GM18861 (cell line): Measurements from ENCODE around the gene CLIP1.
A peak's percentile ranks its signal among the peaks of the same experiment; 100 is the strongest.
"Not testable (repeated sequence)": the region's sequence is repeated elsewhere in the genome, so short reads cannot be mapped to it uniquely, and the experiment has no call there.

ENCODE experiments used
- ATAC-seq: cut with Tn5 transposase; IDR thresholded peaks from one replicate; pipeline ENCODE4 v1.9.1; 2021; ENCODE audit not compliant: unreplicated experiment

The CLIP1 gene

DNA sequence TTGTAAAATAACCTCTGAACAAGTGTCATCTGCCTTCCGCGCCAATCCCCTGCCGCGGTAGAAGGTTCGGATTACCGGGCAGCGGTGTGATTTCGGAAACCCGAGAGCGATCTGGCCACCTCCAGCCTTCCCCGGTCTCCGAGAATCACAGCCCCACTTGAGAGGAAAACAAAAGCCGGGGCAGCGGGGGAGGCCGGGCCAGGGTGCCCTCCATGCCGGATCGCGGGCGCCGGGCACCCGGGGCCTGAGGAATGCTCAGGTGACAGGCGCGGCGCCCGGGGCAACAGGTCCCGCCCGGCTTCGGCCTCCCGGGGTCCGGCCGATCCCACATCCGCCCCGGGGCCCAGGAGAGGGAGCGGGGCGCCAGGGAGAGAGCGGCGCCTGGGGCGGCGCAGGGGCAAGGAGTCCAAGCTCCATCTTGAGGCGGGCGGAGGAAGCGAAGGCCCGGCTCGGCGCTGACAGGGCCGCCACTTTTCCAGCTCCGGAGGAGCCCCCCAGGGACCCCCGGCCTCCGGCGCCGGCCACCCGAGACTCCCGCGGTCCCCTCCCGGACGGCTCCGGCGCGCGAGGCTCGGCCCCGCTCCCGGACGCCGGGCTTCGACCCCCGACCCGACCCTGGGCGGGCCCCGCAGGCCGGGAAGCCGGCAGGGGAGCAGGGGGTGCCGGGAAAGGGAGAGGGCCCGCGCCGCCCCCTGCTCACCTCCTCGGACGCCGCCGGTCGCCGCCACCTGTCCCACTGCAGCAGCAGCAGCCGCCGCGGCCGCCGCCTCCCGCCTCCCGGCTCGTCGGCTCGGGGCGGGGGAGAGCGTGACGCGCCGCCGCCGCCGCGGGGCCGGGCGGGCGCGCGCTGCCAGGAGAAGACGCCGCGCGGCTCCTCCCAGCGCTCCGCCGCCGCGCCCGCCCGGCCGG lies at the start of gene CLIP1:
Gene CLIP1, minus strand, starts transcription at position 849 of the 909 bp plus-strand sequence. CDS start 42,217 bp downstream, outside the sequence.
- ATAC-seq = peak; percentile 41

GRCh38 chr12:122471324-122472226 lies 49.1 kb upstream of the CLIP1 start:
- ATAC-seq = no peak

- ATAC-seq = not testable (repeated sequence)
Observed at GRCh38 chr12:122470576-122470975, 48.1 kb upstream of the CLIP1 start.

DNA sequence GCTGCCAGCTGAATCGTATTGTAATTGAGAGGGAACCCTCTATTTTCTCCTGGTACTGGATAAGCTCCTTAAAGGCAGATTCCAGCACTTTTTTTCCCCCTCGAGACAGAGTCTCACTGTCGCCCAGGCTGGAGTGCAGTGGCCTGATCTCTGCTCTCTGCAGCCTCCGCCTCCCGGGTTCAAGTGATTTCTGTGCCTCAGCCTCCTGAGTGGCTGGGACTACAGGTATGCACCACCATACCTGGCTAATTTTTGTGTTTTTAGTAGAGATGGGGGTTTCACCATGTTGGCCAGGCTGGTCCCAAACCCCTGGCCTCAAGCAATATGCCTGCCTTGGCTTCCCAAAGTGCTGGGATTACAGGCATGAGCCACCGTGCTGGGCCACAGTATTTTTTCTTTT lies 47.4 kb upstream of the CLIP1 start:
- ATAC-seq = not testable (repeated sequence)

GRCh38 chr12:122467983-122468382 lies 45.5 kb upstream of the CLIP1 start:
- no peak for ATAC-seq

- ATAC-seq = not testable (repeated sequence)
Observed at GRCh38 chr12:122464317-122465042, 42.0 kb upstream of the CLIP1 start.

GRCh38 chr12:122460641-122461040 lies 38.2 kb upstream of the CLIP1 start:
- ATAC-seq = no peak

DNA sequence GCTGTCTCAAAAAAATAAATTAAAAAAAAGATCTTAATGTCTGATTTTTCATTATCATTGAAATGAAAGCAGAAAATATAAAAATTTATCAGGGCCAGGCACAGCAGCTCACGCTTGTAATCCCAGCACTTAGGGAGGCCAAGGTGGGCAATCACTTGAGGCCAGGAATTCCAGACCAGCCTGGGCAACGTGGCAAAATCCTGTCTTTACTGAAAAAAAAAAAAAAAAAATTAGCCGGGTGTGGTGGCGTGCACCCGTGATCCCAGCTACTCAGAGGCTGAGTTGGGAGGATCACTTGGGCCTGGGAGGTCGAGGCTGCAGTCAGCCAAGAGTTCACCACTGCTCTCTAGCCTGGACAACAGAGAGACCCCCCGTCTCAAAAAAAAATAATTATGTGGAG lies 37.6 kb upstream of the CLIP1 start:
- ATAC-seq = no peak

- ATAC-seq = no peak
Observed at GRCh38 chr12:122459211-122459610, 36.7 kb upstream of the CLIP1 start.

GRCh38 chr12:122458105-122459035 lies 35.9 kb upstream of the CLIP1 start:
- no peak for ATAC-seq

DNA sequence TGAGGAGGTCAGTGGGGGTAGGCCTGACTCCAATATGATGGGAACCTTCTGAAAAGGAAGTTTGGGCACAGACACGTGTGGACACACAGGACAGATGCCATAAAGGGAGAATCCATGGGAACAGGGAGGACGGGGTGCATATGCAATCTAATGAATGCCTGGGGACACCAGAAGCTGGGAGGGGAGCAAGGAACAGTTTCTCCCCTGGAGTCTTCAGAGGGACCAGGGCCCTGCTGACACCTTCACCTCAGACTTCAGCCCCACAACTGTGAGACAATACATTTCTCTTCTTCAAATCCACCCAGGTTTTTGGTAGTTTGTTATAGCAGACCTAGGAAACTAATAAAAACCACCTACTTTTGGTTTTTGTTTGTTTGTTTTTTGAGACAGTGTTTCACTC lies 35.2 kb upstream of the CLIP1 start:
- ATAC-seq = no peak

DNA sequence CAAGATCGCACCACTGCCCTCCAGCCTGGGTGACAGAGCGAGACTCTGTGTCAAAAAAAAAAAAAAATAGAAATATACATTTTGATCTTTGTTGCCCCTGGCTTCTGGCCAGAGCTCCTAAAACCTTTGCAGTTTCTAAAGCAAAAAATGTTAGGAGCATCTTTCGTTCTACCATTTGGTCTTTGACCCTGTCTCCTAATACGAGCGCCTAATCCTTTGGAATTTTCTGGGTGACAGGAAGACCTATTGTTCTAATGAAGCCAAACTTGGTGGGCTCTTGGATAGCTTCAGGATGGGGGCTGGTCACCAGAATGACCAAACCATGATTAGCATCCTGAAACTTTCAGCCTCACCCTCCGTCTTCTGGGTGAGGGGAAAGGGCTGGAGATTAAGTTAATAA lies 32.3 kb upstream of the CLIP1 start:
- no peak for ATAC-seq

DNA sequence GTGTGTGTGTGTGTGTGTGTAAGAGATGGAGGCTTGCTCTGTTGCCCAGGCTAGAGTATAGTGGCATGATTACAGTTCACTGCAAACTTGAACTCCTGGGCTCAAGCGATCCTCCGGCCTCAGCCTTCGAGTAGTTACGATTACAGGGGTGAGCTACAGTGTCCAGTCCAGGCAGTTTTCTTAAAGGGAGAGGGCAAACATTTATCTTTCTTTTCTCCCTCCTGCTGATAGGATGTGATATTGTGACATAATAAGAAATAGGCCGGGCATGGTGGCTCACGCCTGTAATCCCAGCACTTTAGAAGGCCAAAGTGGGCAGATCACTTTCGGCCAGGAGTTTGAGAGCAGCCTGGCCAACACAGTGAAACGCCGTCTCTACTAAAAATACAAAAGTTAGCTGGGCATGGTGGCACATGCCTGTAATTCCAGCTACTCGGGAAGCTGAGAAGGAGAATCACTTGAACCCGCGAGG lies 31.8 kb upstream of the CLIP1 start:
- no peak for ATAC-seq

DNA sequence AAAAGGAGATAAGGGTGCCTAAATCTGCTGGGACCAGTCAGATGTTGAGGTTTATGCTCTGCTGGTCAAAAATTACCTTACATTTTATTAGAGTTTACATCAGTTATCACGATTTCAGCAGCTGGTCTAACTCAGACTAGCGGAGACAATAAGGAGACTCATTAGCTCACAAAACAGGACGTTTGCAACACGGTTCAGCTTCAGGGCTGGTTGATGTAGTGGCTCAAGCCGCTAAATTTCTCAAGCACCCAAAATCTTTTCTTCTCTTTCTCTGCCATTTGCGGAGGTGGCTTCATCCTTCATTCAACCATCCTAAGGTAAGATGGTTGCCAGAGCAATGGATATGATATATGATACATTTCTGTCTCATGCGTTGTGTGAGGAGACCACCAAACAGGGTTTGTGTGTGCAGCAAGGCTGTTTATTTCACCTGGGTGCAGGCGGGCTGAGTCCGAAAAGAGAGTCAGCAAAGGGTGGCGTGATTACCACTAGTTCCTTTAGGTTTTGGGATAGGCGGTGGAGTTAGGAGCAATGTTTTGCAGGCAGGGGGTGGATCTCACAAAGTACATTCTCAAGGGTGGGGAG lies 30.3 kb upstream of the CLIP1 start:
- ATAC-seq = no peak

DNA sequence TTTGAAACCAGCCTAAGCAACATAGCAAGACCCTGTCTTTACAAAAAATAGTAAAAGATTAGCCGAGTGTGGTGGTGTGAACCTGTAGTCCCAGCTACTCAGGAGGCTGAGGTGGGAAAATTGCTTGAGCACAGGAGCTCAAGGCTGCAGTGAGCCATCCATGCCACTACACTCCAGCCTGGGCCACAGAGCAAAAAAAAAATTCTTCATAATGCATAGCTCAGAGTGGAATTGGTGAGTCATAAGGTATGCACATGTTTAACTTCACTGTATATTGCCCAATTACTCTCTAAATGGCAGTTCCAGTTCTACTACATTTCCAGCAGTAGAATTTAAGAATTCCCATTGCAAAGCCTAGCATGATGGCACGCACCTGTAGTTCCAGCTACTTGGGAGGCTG lies 26.8 kb upstream of the CLIP1 start:
- no peak for ATAC-seq

DNA sequence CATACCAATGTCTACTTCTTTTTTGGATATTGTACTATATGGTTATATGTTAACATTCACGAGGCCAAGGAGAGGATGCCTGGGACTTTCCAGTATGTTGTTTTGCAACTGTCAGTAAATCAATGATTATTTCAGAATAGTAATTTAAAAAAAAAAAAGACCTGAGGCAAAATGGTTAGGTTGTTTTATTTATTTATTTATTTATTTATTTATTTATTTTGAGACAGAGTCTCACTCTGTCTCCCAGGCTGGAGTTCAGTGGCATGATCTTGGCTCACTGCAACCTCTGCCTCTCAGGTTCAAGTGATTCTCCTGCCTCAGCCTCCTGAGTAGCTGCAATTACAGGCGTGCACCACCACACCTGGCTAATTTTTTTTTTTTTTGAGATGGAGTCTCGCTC lies 25.4 kb upstream of the CLIP1 start:
- not testable (repeated sequence) for ATAC-seq

DNA sequence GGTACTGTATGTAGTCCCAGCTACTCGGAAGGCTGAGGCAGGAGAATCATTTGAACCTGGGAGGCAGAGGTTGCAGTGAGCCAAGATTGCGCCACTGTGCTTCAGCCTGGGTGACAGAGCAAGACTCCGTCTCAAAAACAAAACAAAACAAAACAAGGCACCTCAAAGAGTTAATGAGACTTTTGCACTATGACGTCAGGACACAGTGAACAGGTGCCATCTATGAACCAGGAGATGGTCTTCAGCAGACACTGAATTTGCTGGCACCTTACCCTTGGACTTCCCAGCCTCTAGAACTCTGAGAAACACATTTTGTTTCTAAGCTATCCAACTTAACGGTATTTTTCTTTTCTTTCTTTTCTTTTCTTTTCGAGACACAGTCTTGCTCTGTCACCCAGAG lies 23.9 kb upstream of the CLIP1 start:
- ATAC-seq = not testable (repeated sequence)

- not testable (repeated sequence) for ATAC-seq
Observed at GRCh38 chr12:122444071-122444470, 21.6 kb upstream of the CLIP1 start.

GRCh38 chr12:122438822-122439221 lies 16.4 kb upstream of the CLIP1 start:
- ATAC-seq = not testable (repeated sequence)
